ENCODE data around the gene ACSF2.

DNA sequence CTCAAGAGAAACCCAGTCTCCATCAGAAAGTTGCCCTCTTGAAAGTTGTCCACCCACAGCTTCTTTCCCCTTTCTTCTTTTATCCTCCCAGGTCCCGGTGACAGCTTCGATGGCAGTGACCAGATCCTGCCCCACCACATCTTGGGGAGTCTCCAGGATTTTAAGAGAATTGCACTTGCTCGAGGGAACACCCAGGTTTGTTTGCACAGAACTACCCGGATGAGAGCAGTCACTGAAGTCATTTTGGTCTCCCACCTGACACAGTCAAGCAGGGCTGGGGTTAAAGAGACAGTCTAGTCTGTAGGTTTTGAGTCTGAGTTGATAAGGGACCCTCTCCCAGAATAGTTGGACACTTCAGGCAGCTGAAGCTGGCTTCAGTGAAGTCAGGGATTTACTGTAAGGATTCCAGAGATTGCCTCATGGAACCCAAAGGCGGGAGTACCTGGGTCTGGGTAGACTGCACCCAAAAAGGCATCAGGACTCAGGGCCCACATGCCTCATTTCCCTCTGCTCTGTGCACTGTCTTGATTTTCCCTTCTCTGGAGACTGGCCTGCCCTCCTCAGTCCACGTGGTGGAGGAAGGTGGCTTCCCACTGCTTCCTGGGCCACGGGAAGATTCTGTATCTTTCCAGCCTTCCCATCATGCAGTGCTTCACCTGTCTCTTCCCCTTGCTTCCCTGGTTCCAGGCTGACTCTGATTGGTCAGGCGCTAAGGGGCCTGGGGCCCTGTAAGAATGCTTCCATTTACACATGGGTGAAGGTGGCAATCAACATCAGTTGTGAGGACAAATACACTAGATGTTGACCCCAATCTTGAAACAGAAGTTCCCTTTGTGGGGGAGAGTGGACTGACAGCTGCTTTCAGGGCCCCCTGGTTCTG is 91.7 kb downstream of the ACSF2 start:
- TF ChIP-seq, protein P1, sequence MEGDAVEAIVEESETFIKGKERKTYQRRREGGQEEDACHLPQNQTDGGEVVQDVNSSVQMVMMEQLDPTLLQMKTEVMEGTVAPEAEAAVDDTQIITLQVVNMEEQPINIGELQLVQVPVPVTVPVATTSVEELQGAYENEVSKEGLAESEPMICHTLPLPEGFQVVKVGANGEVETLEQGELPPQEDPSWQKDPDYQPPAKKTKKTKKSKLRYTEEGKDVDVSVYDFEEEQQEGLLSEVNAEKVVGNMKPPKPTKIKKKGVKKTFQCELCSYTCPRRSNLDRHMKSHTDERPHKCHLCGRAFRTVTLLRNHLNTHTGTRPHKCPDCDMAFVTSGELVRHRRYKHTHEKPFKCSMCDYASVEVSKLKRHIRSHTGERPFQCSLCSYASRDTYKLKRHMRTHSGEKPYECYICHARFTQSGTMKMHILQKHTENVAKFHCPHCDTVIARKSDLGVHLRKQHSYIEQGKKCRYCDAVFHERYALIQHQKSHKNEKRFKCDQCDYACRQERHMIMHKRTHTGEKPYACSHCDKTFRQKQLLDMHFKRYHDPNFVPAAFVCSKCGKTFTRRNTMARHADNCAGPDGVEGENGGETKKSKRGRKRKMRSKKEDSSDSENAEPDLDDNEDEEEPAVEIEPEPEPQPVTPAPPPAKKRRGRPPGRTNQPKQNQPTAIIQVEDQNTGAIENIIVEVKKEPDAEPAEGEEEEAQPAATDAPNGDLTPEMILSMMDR (optimal IDR thresholded peaks at IDR 0.05 in 1 of 3, IDR thresholded peaks at IDR 0.05 in 1 of 3, conservative IDR thresholded peaks at IDR 0.05 in 1 of 3; ENCODE audit: extremely low read depth in 1 of 3, insufficient read depth in 2 of 3, low read length in 3 of 3): no peak
- no peak for TF ChIP-seq EZH2 (IDR thresholded peaks at IDR 0.05; ENCODE audit: low read length)
